ENCODE measurements around the gene TECTA.

TECTA gene

GRCh38 chr11:121099364-121099763, 1.7 kb upstream of the TECTA start:
- no peak overlapping the region for H3K4me3 ChIP-seq (ENCODE audit: low read depth in 1 of 2, low read length in 2 of 2)
- no peaks in the 10 kb centered on the region for H3K4me1 ChIP-seq (ENCODE audit: insufficient read depth, low read length)
- no peaks in the 10 kb centered on the region for H3K9me3 ChIP-seq (ENCODE audit: insufficient read depth, low read length, severe bottlenecking)
- no peak overlapping the region for H3K4me2 ChIP-seq (ENCODE audit: insufficient read depth, low read length)
- no peak overlapping the region for H3K9ac ChIP-seq (ENCODE audit: low read depth, low read length)
- H2AFZ ChIP-seq (ENCODE audit: low read depth, low read length), result no peak overlapping the region
- no peak overlapping the region for H3K27ac ChIP-seq (ENCODE audit: low read length)
- DNase-seq (no peak), ATAC-seq (ENCODE audit: insufficient read depth, low read depth) (no peak)
- peaks cover under 1% of the 10 kb centered on the region for H3K27me3 ChIP-seq (ENCODE audit: insufficient read depth, low read length, poor library complexity)
- TF ChIP-seq CTCF (IDR thresholded peaks at IDR 0.05; ENCODE audit: borderline replicate concordance, extremely low read depth, low read length, poor library complexity, severe bottlenecking) (no peak), EZH2 (IDR thresholded peaks at IDR 0.05; ENCODE audit: borderline replicate concordance, low read depth, low read length, severe bottlenecking) (no peak)
- no peaks in the 10 kb centered on the region for H3K36me3 ChIP-seq (ENCODE audit: insufficient read depth, low read length)
- H4K20me1 ChIP-seq (ENCODE audit: insufficient read depth, low read length), result no peaks in the 10 kb centered on the region
- no peaks in the 10 kb centered on the region for H3K79me2 ChIP-seq (ENCODE audit: insufficient read depth, low read length)

GRCh38 chr11:121099885-121100284, 1.2 kb upstream of the TECTA start:
- H3K27ac ChIP-seq (ENCODE audit: low read length), result no peak overlapping the region
- ATAC-seq (ENCODE audit: insufficient read depth, low read depth) (no peak), DNase-seq (no peak)
- no peaks in the 10 kb centered on the region for H3K36me3 ChIP-seq (ENCODE audit: insufficient read depth, low read length)
- no peaks in the 10 kb centered on the region for H3K9me3 ChIP-seq (ENCODE audit: insufficient read depth, low read length, severe bottlenecking)
- H3K4me2 ChIP-seq (ENCODE audit: insufficient read depth, low read length), result no peak overlapping the region
- H3K27me3 ChIP-seq (ENCODE audit: insufficient read depth, low read length, poor library complexity), result peaks cover 4% of the 10 kb centered on the region
- TF ChIP-seq EZH2 (IDR thresholded peaks at IDR 0.05; ENCODE audit: borderline replicate concordance, low read depth, low read length, severe bottlenecking) (no peak), CTCF (IDR thresholded peaks at IDR 0.05; ENCODE audit: borderline replicate concordance, extremely low read depth, low read length, poor library complexity, severe bottlenecking) (no peak)
- no peak overlapping the region for H3K4me3 ChIP-seq (ENCODE audit: low read depth in 1 of 2, low read length in 2 of 2)
- H4K20me1 ChIP-seq (ENCODE audit: insufficient read depth, low read length), result no peaks in the 10 kb centered on the region
- H3K4me1 ChIP-seq (ENCODE audit: insufficient read depth, low read length), result no peaks in the 10 kb centered on the region
- H2AFZ ChIP-seq (ENCODE audit: low read depth, low read length), result no peak overlapping the region
- H3K79me2 ChIP-seq (ENCODE audit: insufficient read depth, low read length), result no peaks in the 10 kb centered on the region
- H3K9ac ChIP-seq (ENCODE audit: low read depth, low read length), result no peak overlapping the region

- no peak for ATAC-seq (ENCODE audit: insufficient read depth, low read depth)
- H2AFZ ChIP-seq (ENCODE audit: low read depth, low read length), result no peak overlapping the region
- peaks cover 4% of the 10 kb centered on the region for H3K27me3 ChIP-seq (ENCODE audit: insufficient read depth, low read length, poor library complexity)
- no peak overlapping the region for H3K4me2 ChIP-seq (ENCODE audit: insufficient read depth, low read length)
- H3K27ac ChIP-seq (ENCODE audit: low read length), result no peak overlapping the region
- no peak overlapping the region for H3K9ac ChIP-seq (ENCODE audit: low read depth, low read length)
- no peaks in the 10 kb centered on the region for H4K20me1 ChIP-seq (ENCODE audit: insufficient read depth, low read length)
- no peaks in the 10 kb centered on the region for H3K9me3 ChIP-seq (ENCODE audit: insufficient read depth, low read length, severe bottlenecking)
- TF ChIP-seq EZH2 (IDR thresholded peaks at IDR 0.05; ENCODE audit: borderline replicate concordance, low read depth, low read length, severe bottlenecking) (no peak), CTCF (IDR thresholded peaks at IDR 0.05; ENCODE audit: borderline replicate concordance, extremely low read depth, low read length, poor library complexity, severe bottlenecking) (peak; percentile 15)
- H3K4me3 ChIP-seq (ENCODE audit: low read depth in 1 of 2, low read length in 2 of 2), result no peak overlapping the region
- no peaks in the 10 kb centered on the region for H3K79me2 ChIP-seq (ENCODE audit: insufficient read depth, low read length)
- DNase-seq, result no peak
- H3K36me3 ChIP-seq (ENCODE audit: insufficient read depth, low read length), result no peaks in the 10 kb centered on the region
- H3K4me1 ChIP-seq (ENCODE audit: insufficient read depth, low read length), result no peaks in the 10 kb centered on the region
These were observed 3.3 kb downstream of the TECTA start for GRCh38 chr11:121104312-121104762.

- Histone ChIP-seq H3K4me2 (ENCODE audit: insufficient read depth, low read length) (no peak overlapping the region), H3K36me3 (ENCODE audit: insufficient read depth, low read length) (no peaks in the 10 kb centered on the region), H3K79me2 (ENCODE audit: insufficient read depth, low read length) (no peaks in the 10 kb centered on the region), H3K9ac (ENCODE audit: low read depth, low read length) (no peak overlapping the region), H3K4me1 (ENCODE audit: insufficient read depth, low read length) (no peaks in the 10 kb centered on the region), H3K4me3 (ENCODE audit: low read depth in 1 of 2, low read length in 2 of 2) (no peak overlapping the region), H2AFZ (ENCODE audit: low read depth, low read length) (no peak overlapping the region), H3K27me3 (ENCODE audit: insufficient read depth, low read length, poor library complexity) (peaks cover 10% of the 10 kb centered on the region), H3K27ac (ENCODE audit: low read length) (no peak overlapping the region), H4K20me1 (ENCODE audit: insufficient read depth, low read length) (no peaks in the 10 kb centered on the region), H3K9me3 (ENCODE audit: insufficient read depth, low read length, severe bottlenecking) (no peaks in the 10 kb centered on the region)
- no peak for TF ChIP-seq EZH2 (IDR thresholded peaks at IDR 0.05; ENCODE audit: borderline replicate concordance, low read depth, low read length, severe bottlenecking)
- TF ChIP-seq CTCF (IDR thresholded peaks at IDR 0.05; ENCODE audit: borderline replicate concordance, extremely low read depth, low read length, poor library complexity, severe bottlenecking), result no peak
- DNase-seq (no peak), ATAC-seq (ENCODE audit: insufficient read depth, low read depth) (no peak)
These were observed 4.0 kb downstream of the TECTA start for GRCh38 chr11:121105063-121105480.
